ENCODE data around the gene ABCC10.
"Not testable (repeated sequence)": the region's sequence is repeated elsewhere in the genome, so short reads cannot be mapped to it uniquely, and the experiment has no call there.

ABCC10 gene

DNA sequence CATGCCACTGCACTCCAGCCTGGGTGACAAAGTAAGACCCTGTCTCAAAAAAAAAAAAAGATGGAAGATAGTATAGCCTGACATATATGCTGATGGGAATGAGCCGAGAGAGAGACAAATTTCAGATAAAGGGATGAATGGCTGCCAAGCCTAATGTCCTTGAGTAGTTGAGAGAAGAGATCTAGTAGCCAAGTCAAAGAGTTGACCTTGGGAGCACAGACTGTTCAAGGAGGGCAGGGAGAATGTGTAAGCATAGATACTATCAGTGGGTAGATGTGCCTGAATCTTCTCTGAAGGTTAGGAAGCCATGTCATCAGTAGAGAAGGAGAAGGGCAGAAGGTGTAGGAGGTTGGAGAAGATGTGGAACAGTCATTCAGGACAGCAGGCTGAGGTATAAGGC, 20.0 kb upstream of the ABCC10 start:
- Histone ChIP-seq H3K27me3 (replicated peaks; ENCODE audit: control insufficient read depth, insufficient read depth, low read length, poor library complexity, severe bottlenecking) (no peaks in the 10 kb centered on the region), H3K4me3 (ENCODE audit: insufficient read depth, low read depth, low read length, poor library complexity, severe bottlenecking) (no peak overlapping the region), H3K9me3 (ENCODE audit: control insufficient read depth, low read length) (no peaks in the 10 kb centered on the region), H3K4me1 (ENCODE audit: control insufficient read depth, insufficient read depth, low read length, poor library complexity, severe bottlenecking) (no peaks in the 10 kb centered on the region), H3K36me3 (ENCODE audit: control insufficient read depth, insufficient read depth, low read length) (no peaks in the 10 kb centered on the region), H3K27ac (ENCODE audit: insufficient read depth, low read length, poor library complexity, severe bottlenecking) (no peak overlapping the region)
- DNase-seq, result no peak

DNA sequence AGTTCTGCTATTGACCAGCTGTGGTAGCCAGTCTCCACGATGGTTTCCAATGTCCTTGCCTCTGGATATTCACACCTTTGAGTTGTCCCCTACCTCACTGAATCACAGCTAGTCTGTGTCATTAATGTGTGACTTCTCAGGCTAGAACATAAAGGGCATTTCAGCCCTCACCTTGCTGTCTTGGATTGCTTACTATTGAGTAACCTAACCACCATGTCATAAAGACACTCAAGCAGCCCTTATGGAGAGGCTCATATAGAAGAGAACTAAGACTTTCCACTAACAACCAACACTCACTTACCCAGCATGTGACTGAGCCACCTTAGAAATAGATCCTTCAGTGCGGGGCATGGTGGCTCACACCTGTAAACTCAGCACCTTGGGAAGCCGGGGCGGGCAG, 19.1 kb upstream of the ABCC10 start:
- H3K27me3 ChIP-seq (replicated peaks; ENCODE audit: control insufficient read depth, insufficient read depth, low read length, poor library complexity, severe bottlenecking), result no peaks in the 10 kb centered on the region
- no peak overlapping the region for H3K27ac ChIP-seq (ENCODE audit: insufficient read depth, low read length, poor library complexity, severe bottlenecking)
- no peak for DNase-seq
- no peaks in the 10 kb centered on the region for H3K36me3 ChIP-seq (ENCODE audit: control insufficient read depth, insufficient read depth, low read length)
- H3K9me3 ChIP-seq (ENCODE audit: control insufficient read depth, low read length), result no peaks in the 10 kb centered on the region
- H3K4me1 ChIP-seq (ENCODE audit: control insufficient read depth, insufficient read depth, low read length, poor library complexity, severe bottlenecking), result no peaks in the 10 kb centered on the region
- no peak overlapping the region for H3K4me3 ChIP-seq (ENCODE audit: insufficient read depth, low read depth, low read length, poor library complexity, severe bottlenecking)

DNA sequence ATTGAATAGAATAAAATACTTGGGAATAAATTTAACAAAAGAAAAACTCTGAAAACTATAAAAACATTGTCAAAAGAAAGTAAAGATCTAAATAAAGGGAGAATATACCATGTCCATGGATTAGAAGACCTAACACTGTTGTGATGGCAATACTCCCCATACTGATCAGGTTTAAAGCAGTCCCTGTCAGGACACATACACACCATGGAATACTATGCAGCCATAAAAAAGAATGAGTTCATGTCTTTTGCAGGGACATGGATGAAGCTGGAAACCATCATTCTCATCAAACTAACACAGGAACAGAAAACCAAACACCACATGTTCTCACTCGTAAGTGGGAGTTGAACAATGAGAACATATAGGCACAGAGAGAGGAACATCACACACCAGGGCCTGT, 16.6 kb upstream of the ABCC10 start:
- not testable (repeated sequence) for DNase-seq; H3K4me3 ChIP-seq (ENCODE audit: insufficient read depth, low read depth, low read length, poor library complexity, severe bottlenecking); H3K9me3 ChIP-seq (ENCODE audit: control insufficient read depth, low read length); H3K36me3 ChIP-seq (ENCODE audit: control insufficient read depth, insufficient read depth, low read length); H3K4me1 ChIP-seq (ENCODE audit: control insufficient read depth, insufficient read depth, low read length, poor library complexity, severe bottlenecking); H3K27me3 ChIP-seq (replicated peaks; ENCODE audit: control insufficient read depth, insufficient read depth, low read length, poor library complexity, severe bottlenecking); H3K27ac ChIP-seq (ENCODE audit: insufficient read depth, low read length, poor library complexity, severe bottlenecking)

DNA sequence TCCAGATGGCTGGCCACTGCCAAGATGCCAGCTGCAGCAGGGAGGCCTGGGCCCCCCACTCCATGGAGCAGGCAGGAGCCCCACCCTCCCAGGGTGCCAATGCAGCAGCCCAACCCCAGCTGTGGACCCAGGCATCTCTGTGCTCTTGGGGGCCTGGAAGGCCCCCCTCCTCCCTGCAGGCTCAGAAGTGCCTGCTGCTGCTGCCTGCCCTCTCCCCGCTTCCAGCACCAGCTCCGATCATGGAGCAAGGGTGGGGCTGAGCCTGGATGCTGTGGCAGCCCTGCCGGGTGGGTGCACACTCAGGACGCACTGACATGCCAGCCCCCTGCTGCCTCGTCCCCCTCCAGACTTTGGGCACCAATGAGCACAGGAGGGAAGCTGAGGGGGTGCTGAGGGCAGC, 14.8 kb upstream of the ABCC10 start:
- Histone ChIP-seq H3K27ac (ENCODE audit: insufficient read depth, low read length, poor library complexity, severe bottlenecking) (no peak overlapping the region), H3K36me3 (ENCODE audit: control insufficient read depth, insufficient read depth, low read length) (no peaks in the 10 kb centered on the region), H3K9me3 (ENCODE audit: control insufficient read depth, low read length) (no peaks in the 10 kb centered on the region), H3K4me1 (ENCODE audit: control insufficient read depth, insufficient read depth, low read length, poor library complexity, severe bottlenecking) (no peaks in the 10 kb centered on the region), H3K27me3 (replicated peaks; ENCODE audit: control insufficient read depth, insufficient read depth, low read length, poor library complexity, severe bottlenecking) (no peaks in the 10 kb centered on the region), H3K4me3 (ENCODE audit: insufficient read depth, low read depth, low read length, poor library complexity, severe bottlenecking) (no peak overlapping the region)
- DNase-seq, result no peak

DNA sequence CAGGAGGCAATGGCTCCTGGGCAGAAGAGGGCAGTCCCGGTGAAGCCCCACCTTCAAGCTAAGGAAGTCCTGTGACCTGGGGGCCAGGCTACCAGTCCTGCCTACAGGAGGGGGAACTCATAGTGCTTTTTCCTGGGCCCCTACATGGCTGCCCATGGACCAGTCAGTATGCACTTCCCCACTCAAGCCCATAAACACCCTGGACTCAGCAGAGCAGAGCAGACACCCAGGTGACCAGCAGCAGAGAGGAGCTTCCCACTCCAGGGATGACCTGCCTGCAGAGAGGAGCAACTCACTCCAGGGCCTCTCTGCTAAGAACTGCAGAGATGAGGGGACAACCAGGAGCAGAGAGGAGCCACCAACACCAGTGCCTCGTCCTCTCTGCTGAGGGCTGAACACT, 14.3 kb upstream of the ABCC10 start:
- Histone ChIP-seq H3K36me3 (ENCODE audit: control insufficient read depth, insufficient read depth, low read length) (no peaks in the 10 kb centered on the region), H3K9me3 (ENCODE audit: control insufficient read depth, low read length) (no peaks in the 10 kb centered on the region), H3K4me1 (ENCODE audit: control insufficient read depth, insufficient read depth, low read length, poor library complexity, severe bottlenecking) (no peaks in the 10 kb centered on the region), H3K27ac (ENCODE audit: insufficient read depth, low read length, poor library complexity, severe bottlenecking) (no peak overlapping the region), H3K4me3 (ENCODE audit: insufficient read depth, low read depth, low read length, poor library complexity, severe bottlenecking) (no peak overlapping the region), H3K27me3 (replicated peaks; ENCODE audit: control insufficient read depth, insufficient read depth, low read length, poor library complexity, severe bottlenecking) (no peaks in the 10 kb centered on the region)
- no peak for DNase-seq

DNA sequence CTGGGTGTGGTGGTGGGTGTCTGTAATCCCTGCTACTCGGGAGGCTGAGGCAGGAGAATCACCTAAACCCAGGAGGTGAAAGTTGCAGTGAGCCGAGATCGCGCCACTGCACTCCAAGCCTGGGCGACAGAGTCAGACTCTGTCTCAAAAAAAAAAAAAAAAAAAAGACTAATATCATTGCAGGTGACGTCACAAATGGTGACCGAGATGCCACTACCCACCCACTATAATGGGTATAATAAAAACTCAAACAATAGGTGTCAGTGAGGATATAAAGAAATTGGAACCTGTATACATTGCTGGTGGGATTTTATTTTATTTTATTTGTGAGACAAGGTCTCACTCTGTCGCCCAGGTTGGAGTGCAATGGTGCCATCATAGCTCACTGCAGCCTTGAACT, 12.1 kb upstream of the ABCC10 start:
- not testable (repeated sequence) for H3K4me1 ChIP-seq (ENCODE audit: control insufficient read depth, insufficient read depth, low read length, poor library complexity, severe bottlenecking); H3K4me3 ChIP-seq (ENCODE audit: insufficient read depth, low read depth, low read length, poor library complexity, severe bottlenecking); DNase-seq; H3K27me3 ChIP-seq (replicated peaks; ENCODE audit: control insufficient read depth, insufficient read depth, low read length, poor library complexity, severe bottlenecking); H3K9me3 ChIP-seq (ENCODE audit: control insufficient read depth, low read length); H3K27ac ChIP-seq (ENCODE audit: insufficient read depth, low read length, poor library complexity, severe bottlenecking); H3K36me3 ChIP-seq (ENCODE audit: control insufficient read depth, insufficient read depth, low read length)

DNA sequence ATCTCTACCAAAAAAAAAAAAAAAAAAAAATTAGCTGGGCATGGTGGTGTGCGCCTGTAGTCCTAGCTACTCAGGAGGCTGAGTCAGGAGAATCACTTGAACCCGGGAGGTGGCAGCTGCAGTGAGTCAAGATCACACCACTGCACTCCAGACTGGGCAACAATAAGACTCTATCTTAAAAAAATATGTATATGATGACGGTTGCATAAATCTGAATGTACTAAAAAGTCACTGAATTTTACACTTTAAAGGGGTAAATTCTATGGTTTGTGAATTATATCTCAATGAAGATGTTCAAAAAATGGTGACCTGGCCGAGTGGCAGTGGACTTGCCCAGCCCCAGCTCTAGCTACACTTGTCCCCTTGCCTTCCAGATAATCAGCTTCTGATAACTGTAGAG, 10.4 kb upstream of the ABCC10 start:
- H3K4me3 ChIP-seq (ENCODE audit: insufficient read depth, low read depth, low read length, poor library complexity, severe bottlenecking), result no peak overlapping the region
- no peaks in the 10 kb centered on the region for H3K9me3 ChIP-seq (ENCODE audit: control insufficient read depth, low read length)
- H3K4me1 ChIP-seq (ENCODE audit: control insufficient read depth, insufficient read depth, low read length, poor library complexity, severe bottlenecking), result no peaks in the 10 kb centered on the region
- H3K27me3 ChIP-seq (replicated peaks; ENCODE audit: control insufficient read depth, insufficient read depth, low read length, poor library complexity, severe bottlenecking), result no peaks in the 10 kb centered on the region
- DNase-seq, result no peak
- H3K36me3 ChIP-seq (ENCODE audit: control insufficient read depth, insufficient read depth, low read length), result no peaks in the 10 kb centered on the region
- no peak overlapping the region for H3K27ac ChIP-seq (ENCODE audit: insufficient read depth, low read length, poor library complexity, severe bottlenecking)

DNA sequence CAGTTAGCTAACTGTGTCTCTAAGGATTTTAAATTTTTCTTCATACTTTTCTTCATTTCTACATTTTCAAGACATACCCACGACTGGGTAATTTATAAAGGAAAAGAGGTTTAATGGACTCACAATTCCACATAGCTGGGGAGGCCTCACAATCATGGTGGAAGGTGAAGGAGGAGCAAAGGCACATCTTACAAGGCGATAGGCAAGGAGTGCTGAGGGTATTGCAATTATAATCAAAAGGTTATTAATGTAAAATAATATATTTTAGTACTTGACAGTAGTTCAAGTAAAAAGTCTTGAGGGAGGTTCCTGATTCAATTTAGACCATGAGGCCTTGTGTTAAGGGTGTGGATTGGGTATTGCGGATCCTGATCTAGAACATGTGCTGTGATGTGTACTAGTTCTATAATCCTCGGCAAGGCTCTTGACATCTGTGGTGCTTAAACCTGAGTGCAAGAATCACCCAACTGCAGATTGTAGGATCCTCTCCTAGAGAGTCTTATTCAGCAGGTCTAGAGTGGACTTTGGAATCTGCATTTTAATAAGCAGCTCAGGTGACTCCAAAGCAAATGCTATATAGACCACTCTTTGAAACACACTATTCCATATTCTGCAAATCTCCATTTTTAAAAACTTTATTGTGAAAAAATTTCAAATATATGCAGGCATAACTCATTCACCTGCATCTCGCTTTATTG, 7.2 kb upstream of the ABCC10 start:
- Histone ChIP-seq H3K27ac (ENCODE audit: insufficient read depth, low read length, poor library complexity, severe bottlenecking) (no peak overlapping the region), H3K9me3 (ENCODE audit: control insufficient read depth, low read length) (no peaks in the 10 kb centered on the region), H3K27me3 (replicated peaks; ENCODE audit: control insufficient read depth, insufficient read depth, low read length, poor library complexity, severe bottlenecking) (no peaks in the 10 kb centered on the region)

DNA sequence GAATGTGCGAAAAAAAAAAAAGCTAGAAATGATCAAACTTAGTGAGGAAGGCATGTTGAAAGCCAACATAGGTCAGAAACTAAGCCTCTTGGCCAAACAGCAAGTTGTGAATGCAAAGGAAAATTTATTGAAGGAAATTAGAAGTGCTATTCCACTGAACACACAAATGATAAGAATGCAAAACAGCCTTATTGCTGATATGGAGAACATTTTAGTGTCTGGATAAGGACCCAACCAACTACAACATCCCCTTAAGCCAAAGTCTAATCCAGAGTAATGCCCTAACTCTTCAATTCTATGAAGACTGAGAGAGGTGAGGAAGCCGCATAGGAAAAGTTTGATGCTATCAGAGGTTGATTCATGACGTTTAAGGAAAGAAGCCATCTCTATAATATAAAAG, 5.5 kb upstream of the ABCC10 start:
- Histone ChIP-seq H3K27ac (ENCODE audit: insufficient read depth, low read length, poor library complexity, severe bottlenecking) (no peak overlapping the region), H3K27me3 (replicated peaks; ENCODE audit: control insufficient read depth, insufficient read depth, low read length, poor library complexity, severe bottlenecking) (no peaks in the 10 kb centered on the region), H3K4me3 (ENCODE audit: insufficient read depth, low read depth, low read length, poor library complexity, severe bottlenecking) (no peak overlapping the region), H3K4me1 (ENCODE audit: control insufficient read depth, insufficient read depth, low read length, poor library complexity, severe bottlenecking) (no peaks in the 10 kb centered on the region), H3K9me3 (ENCODE audit: control insufficient read depth, low read length) (no peaks in the 10 kb centered on the region), H3K36me3 (ENCODE audit: control insufficient read depth, insufficient read depth, low read length) (no peaks in the 10 kb centered on the region)
- no peak for DNase-seq

More for the DNA sequence above, 7.2 kb upstream of the ABCC10 start:
- Histone ChIP-seq H3K4me3 (ENCODE audit: insufficient read depth, low read depth, low read length, poor library complexity, severe bottlenecking) (no peak overlapping the region), H3K36me3 (ENCODE audit: control insufficient read depth, insufficient read depth, low read length) (no peaks in the 10 kb centered on the region), H3K4me1 (ENCODE audit: control insufficient read depth, insufficient read depth, low read length, poor library complexity, severe bottlenecking) (no peaks in the 10 kb centered on the region)
- DNase-seq, result no peak

DNA sequence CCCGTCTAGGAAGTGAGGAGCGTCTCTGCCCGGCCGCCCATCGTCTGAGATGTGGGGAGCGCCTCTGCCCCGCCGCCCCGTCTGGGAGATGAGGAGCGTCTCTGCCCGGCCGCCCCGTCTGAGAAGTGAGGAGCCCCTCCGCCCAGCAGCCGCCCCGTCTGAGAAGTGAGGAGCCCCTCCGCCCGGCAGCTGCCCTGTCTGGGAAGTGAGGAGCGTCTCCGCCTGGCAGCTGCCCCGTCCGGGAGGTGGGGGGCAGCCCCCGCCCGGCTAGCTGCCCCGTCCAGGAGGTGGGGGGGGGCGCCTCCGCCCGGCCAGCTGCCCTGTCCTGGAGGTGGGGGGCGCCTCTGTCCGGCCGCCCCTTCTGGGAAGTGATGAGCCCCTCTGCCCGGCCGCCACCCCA, 2.3 kb upstream of the ABCC10 start:
- DNase-seq; H3K36me3 ChIP-seq (ENCODE audit: control insufficient read depth, insufficient read depth, low read length); H3K27me3 ChIP-seq (replicated peaks; ENCODE audit: control insufficient read depth, insufficient read depth, low read length, poor library complexity, severe bottlenecking); H3K9me3 ChIP-seq (ENCODE audit: control insufficient read depth, low read length); H3K27ac ChIP-seq (ENCODE audit: insufficient read depth, low read length, poor library complexity, severe bottlenecking); H3K4me3 ChIP-seq (ENCODE audit: insufficient read depth, low read depth, low read length, poor library complexity, severe bottlenecking): not testable (repeated sequence)
- H3K4me1 ChIP-seq (ENCODE audit: control insufficient read depth, insufficient read depth, low read length, poor library complexity, severe bottlenecking), result peaks cover 11% of the 10 kb centered on the region
